GM12878 (cell line): ENCODE data around the gene TRIM25. TPM values are rescaled to one million over a fixed set of nuclear protein-coding genes. Genes with fewer than 3 reads are reported as not detected.

ENCODE experiments used
- ASH2L ChIP-seq: fragments of 300-600, 200-600 bp; sonication (generic); IDR thresholded peaks from 2 replicates; pipeline ENCODE4 v1.6.1; 2017; ENCODE audit warnings: low read depth, mild to moderate bottlenecking, borderline replicate concordance
- CBFB ChIP-seq: IDR thresholded peaks from 2 replicates; pipeline ENCODE4 v1.6.1; 2016; ENCODE audit warnings: antibody characterized with exemption, low read depth
- CHD4 ChIP-seq: fragments of 200-600 bp; sonication (generic); IDR thresholded peaks from 2 replicates; pipeline ENCODE4 v1.6.1; 2016; ENCODE audit warnings: mild to moderate bottlenecking
- CUX1 ChIP-seq: IDR thresholded peaks from 2 replicates; pipeline ENCODE4 v1.6.1; 2012; ENCODE audit warnings: improper control_type of control experiment, low read depth, low read length; ENCODE audit not compliant: insufficient replicate concordance
- EP300 ChIP-seq, 2 experiments: fragments of 150-350 bp in 1 of 2; IDR thresholded peaks; 2 replicates each; pipeline ENCODE4 v1.6.1; 2011 to 2012; ENCODE audit warnings: low read depth in 2 of 2, low read length in 2 of 2, borderline replicate concordance in 1 of 2, improper control_type of control experiment in 1 of 2, inconsistent platforms in 1 of 2; ENCODE audit not compliant: control insufficient read depth in 1 of 2
- HDGF ChIP-seq: fragments of 450-650 bp; IDR thresholded peaks from 2 replicates; pipeline ENCODE4 v1.6.1; 2016; ENCODE audit warnings: antibody characterized with exemption
- IRF4 ChIP-seq: IDR thresholded peaks from 2 replicates; pipeline ENCODE4 v1.6.1; 2011; ENCODE audit warnings: low read depth, low read length
- NFXL1 ChIP-seq: fragments of 450-650 bp; IDR thresholded peaks from 2 replicates; pipeline ENCODE4 v1.6.1; 2017; ENCODE audit warnings: antibody characterized with exemption, mild to moderate bottlenecking, borderline replicate concordance
- NFYA ChIP-seq: IDR thresholded peaks from 2 replicates; pipeline ENCODE4 v1.6.1; 2011; ENCODE audit warnings: low read depth, mild to moderate bottlenecking, low read length, improper control_type of control experiment, borderline replicate concordance
- PML ChIP-seq: IDR thresholded peaks from 2 replicates; pipeline ENCODE4 v1.6.1; 2012; ENCODE audit warnings: low read length, inconsistent platforms
- SMC3 ChIP-seq: IDR thresholded peaks from 2 replicates; pipeline ENCODE4 v1.6.1; 2011; ENCODE audit warnings: low read length, improper control_type of control experiment, borderline replicate concordance
- SPI1 ChIP-seq: IDR thresholded peaks from 2 replicates; pipeline ENCODE4 v1.6.1; 2011; ENCODE audit warnings: low read depth, mild to moderate bottlenecking, low read length, moderate library complexity, borderline replicate concordance; ENCODE audit not compliant: insufficient read depth
- SREBF2 ChIP-seq: IDR thresholded peaks from 2 replicates; pipeline ENCODE4 v1.6.1; 2012; ENCODE audit warnings: mild to moderate bottlenecking, low read length
- USF2 ChIP-seq: IDR thresholded peaks from 2 replicates; pipeline ENCODE4 v1.6.1; 2011; ENCODE audit warnings: low read depth, low read length, improper control_type of control experiment, borderline replicate concordance
- ZBTB4 ChIP-seq: fragments of 450-650 bp; formaldehyde crosslinking; IDR thresholded peaks from 2 replicates; pipeline ENCODE4 v1.4.0; 2022; ENCODE audit warnings: mild to moderate bottlenecking, moderate library complexity
- ZBTB40 ChIP-seq: fragments of 450-650 bp; IDR thresholded peaks from 2 replicates; pipeline ENCODE4 v1.6.1; 2016; ENCODE audit warnings: mild to moderate bottlenecking, moderate library complexity, borderline replicate concordance
- ZNF24 ChIP-seq: fragments of 450-650 bp; IDR thresholded peaks from 2 replicates; pipeline ENCODE4 v1.6.1; 2017; ENCODE audit warnings: antibody characterized with exemption, mild to moderate bottlenecking
- polyA plus RNA-seq, 11 experiments: library from polyadenylated mRNA; depleted of rRNA in 4 of 11; unstranded in 6 of 11; stranded (reverse) in 5 of 11; fragments of >200 nt; fragmentation: Nextera tagmentation in 4 of 11; fragmentation: Illumina TruSeq in 1 of 11; extraction: Ambion mirVana in 4 of 11; extraction: Trizol in 1 of 11; gene quantifications; 1 replicate in 1 of 11; 2 replicates in 10 of 11; pipeline versions ENCODE4 v1.2.1 to v1.2.3, GENCODE V29; 2011 to 2016; ENCODE audit warnings: inconsistent platforms in 2 of 11, missing spikeins in 2 of 11, low read depth in 1 of 11
- total RNA-seq, 4 experiments: library from RNA; depleted of rRNA in 3 of 4; stranded (reverse); fragments of >200 nt in 3 of 4; fragmentation: Illumina TruSeq in 1 of 4; extraction: Trizol in 1 of 4; gene quantifications; 2 replicates each; pipeline versions ENCODE4 v1.2.1 to v1.2.3, GENCODE V29; 2013 to 2021

Gene TRIM25
- total and polyA plus RNA-seq, 10 of the 15 experiments (the other 5 are each of a cell fraction or from before 2014, with no cell fraction given) = 10.5 to 123 (median 51.3) TPM

GRCh38 chr17:56870081-56870651 is 43.7 kb downstream of the TRIM25 start (continued):
- no peak for TF ChIP-seq HDGF
- no peak for TF ChIP-seq NFXL1
- TF ChIP-seq SPI1 = no peak
- no peak for TF ChIP-seq ZBTB4 (CRISPR knock-in tag)
- no peak for TF ChIP-seq IRF4
- TF ChIP-seq ASH2L = no peak
- no peak for TF ChIP-seq ZBTB40
- no peak for TF ChIP-seq NFYA
- TF ChIP-seq USF2 = no peak
- no peak for TF ChIP-seq CHD4
- no peak for TF ChIP-seq CUX1
- TF ChIP-seq SREBF2 = no peak
- TF ChIP-seq SMC3 = no peak
- TF ChIP-seq CBFB = 0 out of 2 replicates have a peak, but pooled peaks have one; percentile 36
- 0 out of 4 replicates have a peak, but pooled peaks have one; percentile 35 to 57 for TF ChIP-seq EP300 (IDR thresholded peaks at IDR 0.05; ENCODE audit: borderline replicate concordance in 1 of 2, control insufficient read depth in 1 of 2, low read depth in 2 of 2, low read length in 2 of 2)
- TF ChIP-seq ZNF24 = no peak
- no peak for TF ChIP-seq PML
